GM21717 (cell line): ENCODE measurements around the gene CYP46A1.
"Not testable (repeated sequence)": the region's sequence is repeated elsewhere in the genome, so short reads cannot be mapped to it uniquely, and the experiment has no call there.

Source experiments
- ATAC-seq: cut with Tn5 transposase; IDR thresholded peaks from one replicate; pipeline ENCODE4 v1.9.1; 2021; ENCODE audit warnings: mild to moderate bottlenecking, moderate library complexity; ENCODE audit not compliant: unreplicated experiment

Gene CYP46A1

DNA sequence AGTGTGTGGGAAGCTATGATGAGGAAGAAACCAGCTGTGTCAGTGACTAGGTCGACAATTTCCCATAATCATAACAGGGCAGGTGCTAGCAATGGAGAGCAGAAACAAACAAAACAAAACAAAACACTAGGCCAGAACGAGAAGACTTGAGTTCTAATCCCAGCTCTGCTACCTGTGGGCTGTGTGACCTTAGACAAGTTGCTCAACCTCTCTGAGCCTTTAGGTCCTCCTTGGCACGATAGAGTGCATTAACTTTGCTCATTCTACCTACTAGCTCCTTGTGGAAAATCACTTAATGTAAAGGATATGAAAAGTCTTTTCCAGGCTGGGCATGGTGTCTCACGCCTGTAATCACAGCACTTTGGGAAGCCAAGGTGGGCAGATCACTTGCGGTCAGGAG lies 27.9 kb upstream of the CYP46A1 start:
- no peak for ATAC-seq

DNA sequence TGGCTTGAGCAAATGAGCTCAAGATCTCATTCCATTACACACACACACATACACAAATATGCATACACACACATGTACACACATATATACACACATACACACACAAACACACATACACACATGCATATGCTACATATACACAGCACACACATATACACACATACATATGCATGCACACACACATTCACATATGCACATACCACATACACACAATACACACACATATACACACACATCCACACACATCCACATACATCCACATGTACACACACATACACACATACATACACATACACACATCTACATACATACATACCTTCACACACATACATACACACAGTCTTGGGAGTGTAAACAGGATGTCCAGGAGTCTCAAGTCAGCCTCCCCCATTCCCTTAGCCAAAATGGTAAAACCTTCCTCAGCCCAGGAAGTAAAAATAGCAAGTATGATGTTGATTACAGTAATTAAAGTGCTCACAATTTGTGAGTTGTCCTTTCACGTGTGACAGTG lies 26.4 kb upstream of the CYP46A1 start:
- no peak for ATAC-seq

DNA sequence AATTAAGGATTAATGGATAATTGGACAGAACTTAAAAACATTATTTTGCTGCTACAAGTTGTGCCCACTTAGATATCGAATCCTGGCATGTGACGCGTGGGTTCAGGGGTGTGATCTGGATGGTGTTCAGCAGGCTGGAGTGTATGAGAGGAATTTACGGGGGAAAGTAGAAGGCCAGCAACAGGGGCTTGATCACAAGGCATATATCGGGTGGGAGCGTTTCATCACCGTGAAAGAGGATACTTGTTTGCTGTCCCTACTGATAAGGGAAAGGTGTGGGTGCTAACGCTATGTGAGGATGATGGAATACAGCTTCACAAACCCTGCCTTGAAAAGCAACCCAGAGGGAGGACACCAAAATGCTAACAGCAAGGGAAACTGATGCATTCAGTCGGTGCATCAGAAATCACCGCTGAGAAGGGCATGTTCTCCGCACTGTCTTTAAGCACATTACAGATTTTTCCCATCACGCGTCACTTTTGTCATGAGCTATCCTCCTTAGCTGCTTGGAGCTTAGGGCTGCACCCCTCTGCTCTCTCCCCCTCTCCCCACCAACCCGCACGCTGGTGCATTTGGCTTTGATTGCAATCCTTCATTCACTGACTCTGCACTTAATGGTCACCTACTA lies 25.8 kb upstream of the CYP46A1 start:
- ATAC-seq: no peak

DNA sequence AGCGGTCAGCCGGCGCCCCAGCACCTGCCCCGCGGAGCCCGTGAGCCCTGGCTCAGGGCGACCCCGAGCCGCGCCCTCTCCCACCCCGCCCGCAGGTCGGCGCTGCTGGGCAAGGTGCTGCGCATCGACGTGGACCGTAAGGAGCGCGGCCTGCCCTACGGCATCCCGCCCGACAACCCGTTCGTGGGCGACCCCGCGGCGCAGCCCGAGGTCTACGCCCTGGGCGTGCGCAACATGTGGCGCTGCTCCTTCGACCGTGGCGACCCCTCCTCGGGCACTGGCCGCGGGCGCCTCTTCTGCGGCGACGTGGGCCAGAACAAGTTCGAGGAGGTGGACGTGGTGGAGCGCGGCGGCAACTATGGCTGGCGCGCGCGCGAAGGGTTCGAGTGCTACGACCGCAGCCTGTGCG lies 24.8 kb upstream of the CYP46A1 start:
- ATAC-seq: no peak

DNA sequence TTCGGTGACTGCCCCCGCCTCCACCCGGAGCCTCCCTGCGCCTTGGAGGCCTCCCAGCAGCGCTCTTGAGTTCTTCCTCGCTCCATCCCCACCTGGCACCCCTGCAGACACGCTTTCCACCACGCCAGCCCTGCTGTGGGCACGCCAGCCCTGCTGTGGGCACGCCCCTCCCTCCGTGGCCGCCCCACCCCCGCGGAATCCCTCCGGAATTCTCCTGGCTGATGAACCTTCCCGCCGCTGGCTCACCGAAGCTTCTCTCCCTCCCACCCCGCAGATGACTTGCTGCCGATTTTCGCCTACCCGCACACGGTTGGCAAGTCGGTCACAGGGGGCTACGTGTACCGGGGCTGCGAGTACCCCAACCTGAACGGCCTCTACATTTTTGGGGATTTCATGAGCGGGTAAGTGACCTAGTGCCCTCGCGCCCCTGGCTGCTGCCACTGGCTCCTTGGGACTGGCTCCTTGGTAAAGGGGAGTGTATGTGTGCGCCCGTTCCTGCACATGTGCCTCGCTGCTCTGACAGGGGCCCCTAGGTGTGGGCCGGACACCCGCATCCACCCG lies 24.0 kb upstream of the CYP46A1 start:
- ATAC-seq: no peak

DNA sequence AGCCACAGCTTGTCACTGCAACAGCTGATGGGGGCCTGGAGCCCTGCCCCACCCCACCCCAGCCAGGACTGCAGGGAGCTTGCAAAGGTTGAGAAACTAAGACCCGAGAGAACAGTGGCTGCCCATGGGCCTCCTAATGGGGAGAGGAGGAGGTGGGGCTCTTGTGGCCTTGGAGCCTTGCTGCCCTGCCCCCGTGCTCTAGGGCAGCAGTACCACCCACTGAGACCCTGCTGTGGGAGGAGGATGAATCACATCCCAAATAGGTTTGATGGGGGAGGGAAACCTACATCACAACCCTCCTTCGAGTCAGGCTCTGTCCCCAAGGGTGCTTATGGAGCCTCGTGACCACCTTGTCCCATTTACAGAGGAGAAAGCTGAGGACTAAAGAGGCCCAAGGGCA lies 23.3 kb upstream of the CYP46A1 start:
- no peak for ATAC-seq

DNA sequence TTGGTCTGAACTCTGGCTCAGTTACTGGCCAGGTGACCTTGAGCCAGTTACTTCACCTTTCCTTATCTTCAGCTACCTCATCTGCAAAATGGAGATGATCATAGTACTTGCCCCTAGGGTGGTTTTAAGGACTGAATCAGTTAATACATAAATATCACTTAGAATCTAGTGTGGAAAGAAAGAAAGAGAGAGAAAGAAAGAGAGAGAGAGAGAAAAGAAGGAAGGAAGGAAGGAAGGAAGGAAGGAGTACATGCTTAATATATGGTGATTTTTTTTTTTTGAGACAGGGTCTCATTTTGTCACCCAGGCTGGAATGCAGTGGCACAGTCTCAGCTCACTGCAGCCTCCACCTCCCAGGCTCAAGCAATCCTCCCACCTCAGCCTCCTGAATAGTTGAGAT lies 22.9 kb upstream of the CYP46A1 start:
- not testable (repeated sequence) for ATAC-seq

DNA sequence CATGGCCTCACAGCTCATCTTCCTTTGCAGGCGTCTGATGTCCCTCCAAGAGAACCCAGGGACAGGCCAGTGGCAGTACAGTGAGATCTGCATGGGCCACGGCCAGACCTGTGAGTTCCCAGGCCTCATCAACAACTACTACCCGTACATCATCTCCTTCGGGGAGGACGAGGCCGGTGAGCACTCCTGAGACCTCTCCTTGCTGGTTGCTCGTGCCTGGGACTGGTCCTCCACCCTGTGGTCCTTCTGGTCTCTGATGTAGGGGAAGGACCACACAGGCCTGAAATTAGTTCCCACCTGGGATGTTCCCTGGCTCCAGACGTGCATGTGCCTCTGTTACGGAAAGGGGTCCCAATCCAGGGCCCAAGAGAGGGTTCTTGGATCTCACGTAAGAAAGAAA lies 21.3 kb upstream of the CYP46A1 start:
- no peak for ATAC-seq

DNA sequence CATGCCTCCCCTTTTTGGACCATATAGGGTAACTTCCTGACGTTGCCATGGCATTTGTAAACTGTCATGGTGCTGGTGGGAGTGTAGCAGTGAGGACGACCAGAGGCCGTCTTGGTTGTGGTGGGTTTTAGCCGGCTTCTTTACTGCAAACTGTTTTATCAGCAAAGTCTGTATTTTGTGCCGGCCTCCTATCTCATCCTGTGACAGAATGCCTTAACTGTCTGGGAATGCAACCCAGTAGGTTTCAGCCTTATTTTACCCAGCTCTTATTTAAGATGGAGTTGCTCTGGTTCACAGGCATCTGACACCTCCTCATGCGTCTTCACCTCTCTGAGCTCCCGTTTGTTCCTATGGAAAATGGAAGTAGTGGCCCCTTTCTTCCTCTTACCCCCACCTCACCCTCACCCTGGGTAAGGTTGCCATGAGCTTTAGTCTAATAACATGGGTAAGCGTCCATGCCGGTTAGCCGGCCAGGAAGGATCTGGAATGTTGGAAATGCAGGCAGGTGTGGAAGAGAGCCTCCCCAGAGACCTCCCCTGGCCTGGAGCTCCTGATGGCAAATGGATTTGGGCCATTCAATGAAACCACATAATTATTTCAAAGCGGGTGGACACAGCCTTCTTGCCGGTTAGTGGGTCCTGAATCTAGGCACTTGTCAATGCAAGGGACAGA lies 20.6 kb upstream of the CYP46A1 start:
- no peak for ATAC-seq

DNA sequence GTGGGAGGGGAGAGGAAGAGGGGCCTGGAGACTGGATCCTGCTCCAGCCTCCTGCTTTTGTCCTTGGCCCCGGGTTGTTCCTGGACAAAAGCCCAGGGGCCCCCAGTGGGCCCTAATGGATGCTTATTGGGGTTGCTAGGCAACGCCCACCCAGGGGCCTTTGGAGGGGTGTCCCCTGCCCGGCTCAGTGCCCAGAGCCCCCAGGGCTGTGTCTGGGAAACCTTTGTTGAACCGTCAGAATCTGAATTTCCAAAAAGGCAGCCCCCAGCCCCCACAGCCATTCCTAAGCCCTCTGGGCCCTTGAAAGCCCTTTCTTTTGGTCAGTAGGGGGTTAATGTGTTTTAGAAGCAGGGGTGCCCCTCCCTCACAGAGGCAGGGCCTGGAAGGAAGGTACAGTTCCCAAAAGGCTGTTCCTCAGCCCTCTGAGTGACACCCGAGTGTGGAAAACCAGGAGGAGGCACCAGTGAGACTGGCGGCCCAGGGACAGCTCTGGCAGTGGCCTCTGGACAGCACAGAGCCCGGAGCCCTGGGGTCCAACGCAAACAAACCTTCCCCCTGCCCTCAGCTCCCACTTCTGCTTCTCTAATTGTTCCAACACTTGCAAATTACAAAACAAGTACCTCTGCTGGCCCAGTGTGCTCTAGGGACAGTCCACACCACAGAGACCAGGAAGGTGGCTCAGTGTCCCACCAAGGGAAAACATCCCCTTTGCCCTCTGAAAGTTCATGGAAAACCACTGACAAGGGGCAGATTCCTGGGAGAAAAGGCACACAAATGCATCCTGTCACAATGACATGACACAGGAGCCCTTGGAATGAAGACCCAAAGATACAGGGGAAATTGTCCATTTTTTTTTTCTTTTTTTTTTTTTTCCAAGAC lies 19.8 kb upstream of the CYP46A1 start:
- ATAC-seq: no peak

DNA sequence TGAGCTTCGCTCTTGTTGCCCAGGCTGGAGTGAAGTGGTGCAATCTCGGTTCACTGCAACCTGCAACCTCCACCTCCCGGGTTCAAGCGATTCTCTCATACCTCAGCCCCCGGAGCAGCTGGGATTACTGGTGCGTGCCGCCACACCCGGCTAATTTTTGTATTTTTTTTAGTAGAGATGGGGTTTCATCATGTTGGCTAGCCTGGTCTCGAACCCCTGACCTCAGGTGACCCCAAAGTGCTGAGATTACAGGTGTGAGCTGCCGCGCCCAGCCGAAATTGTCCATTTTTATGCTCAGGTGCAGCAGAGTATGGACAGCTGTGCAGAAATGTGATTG lies 19.2 kb upstream of the CYP46A1 start:
- no peak for ATAC-seq

DNA sequence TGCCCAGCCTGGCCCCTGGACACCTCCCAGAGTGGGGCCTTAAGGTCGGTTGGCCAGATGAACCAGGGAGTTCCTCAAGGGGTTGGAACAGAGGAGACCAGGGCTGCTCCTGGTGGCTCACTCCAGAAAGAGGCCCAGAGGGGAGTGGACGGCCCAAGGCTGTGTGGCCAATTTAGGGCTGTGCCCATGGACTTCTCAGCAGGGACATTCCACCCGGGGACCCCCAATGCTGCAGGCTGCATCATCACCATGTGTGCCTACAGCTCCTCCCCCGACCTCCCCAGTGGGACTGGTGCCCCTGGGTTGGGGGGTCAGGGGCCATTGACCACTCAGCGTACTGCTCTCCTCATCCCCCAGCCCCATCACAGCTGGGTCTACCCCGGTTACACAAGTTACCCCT lies 17.6 kb upstream of the CYP46A1 start:
- ATAC-seq: no peak

DNA sequence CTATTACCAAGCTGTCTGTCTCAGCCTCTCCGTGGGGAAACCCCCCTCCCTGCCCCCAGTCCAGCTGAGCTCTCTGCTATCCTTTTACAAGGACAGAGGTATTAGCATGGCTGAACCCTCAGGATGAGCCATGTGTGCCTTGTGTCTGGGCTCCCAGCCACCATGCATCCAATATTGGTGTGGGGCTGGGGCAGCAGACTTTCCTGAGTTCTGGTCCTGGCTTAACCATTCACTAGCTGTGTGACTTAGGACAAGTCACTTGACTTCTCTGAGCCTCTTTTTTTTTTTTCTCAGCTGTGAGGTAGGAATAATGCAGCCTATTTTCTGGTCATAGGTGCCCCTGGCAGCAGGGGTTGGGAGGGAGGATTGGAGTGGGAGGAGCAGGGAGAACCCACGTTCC lies 17.1 kb upstream of the CYP46A1 start:
- ATAC-seq: no peak

DNA sequence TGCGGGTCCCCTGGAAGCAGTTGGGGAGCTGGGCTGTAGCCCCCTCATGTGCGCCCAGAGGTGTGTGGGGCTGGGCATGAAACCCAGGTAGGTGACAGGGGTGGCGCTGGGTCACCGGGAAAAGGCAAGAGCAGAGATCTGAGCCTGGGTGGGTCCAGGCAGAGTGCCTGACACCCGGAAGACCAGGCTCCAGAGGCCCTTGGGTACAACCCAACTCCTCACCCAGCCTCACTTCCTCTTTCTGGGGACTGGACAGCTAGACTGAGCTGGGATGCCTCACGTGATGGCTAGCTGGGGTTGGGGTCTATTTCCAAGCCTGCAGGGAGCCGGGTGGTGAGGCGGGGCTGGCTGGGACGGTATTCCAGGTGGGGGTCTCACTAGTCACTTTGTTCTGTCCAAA lies 16.3 kb upstream of the CYP46A1 start:
- no peak for ATAC-seq

DNA sequence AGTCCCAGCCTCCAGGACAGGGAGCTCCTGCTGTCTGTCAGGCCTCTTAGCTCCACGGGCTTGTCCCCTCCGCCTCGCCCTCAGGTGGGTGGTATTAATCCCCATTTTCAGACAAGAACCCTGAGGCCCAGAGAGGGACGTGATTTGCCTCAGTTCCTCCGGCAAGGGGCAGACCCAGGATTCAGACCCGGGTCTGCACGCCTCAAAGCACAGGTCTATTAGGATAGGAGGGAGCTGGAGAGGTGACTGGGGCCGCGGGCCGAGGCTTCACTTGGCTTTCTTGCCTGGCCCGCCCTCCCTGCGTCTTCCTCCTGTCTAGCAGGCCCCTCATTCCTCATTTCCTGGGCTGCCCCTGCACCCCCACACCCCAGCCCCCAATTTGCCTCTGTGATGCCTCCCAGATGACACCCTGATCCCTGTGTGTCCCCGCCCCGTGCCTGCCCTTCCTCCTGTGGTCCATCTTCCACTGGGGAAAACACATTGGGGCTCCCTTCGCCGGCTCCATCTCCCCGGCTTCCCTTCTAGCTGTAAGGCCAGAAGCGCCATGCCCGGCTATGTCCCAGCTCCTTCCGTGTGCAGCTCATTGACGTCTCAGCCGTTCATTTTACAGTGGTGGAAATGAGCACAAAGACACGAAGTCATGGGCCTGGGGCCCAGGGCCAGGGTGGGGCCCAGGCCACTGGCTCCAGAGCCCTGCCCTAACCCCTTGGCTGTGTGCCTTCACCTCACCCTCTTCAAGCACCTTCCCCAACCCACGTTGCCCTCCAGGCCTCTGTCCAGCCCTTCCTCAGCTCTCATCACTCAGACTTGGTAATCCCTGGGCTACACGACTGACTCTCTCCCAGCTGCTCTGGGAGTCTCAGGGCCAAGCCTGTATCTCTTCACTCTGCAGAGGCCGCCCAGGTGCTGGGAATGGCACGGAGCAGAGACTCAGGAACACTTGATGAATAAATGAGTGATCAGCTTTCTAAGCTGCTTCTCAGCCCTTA lies 15.5 kb upstream of the CYP46A1 start:
- no peak for ATAC-seq

DNA sequence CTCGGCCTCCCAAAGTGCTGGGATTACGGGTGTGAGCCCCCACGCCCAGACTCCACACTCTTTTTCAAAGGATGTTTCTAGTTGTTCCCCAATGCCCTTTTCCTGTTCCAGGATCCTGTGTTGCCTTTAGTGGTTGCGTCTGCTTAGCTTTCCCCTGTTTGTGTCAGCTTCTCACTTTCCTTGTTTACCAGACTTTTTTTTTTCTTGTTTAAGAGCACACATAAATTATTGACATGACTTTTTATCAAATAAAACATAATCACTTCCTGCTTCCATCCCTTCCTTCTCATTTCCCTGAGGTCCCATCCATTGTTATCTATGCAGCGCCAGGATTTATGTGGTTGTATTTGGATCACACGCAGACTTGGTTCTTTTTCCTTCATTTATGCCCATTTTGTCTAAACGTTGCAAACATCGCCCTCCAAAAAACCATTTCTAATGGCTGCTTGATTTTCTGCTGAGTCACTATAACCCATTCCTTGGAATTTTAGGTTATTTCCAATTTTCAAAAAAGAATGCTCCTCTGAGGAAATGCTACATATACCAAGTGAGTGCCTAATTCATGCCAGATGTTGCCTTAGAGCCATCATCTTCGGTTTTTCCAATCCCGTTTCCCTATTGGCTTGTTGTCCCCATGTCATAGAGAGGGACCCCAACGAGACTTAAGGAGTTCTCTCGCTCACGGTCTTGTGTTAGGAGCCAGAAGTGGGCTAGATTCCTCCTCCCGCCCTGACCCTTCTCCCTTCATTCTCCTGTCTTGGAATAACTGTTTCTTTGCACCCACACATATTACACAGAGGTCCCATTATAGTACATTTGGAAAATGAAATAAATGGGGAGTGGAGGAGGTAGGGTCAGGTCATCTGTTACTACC lies 13.5 kb upstream of the CYP46A1 start:
- no peak for ATAC-seq

DNA sequence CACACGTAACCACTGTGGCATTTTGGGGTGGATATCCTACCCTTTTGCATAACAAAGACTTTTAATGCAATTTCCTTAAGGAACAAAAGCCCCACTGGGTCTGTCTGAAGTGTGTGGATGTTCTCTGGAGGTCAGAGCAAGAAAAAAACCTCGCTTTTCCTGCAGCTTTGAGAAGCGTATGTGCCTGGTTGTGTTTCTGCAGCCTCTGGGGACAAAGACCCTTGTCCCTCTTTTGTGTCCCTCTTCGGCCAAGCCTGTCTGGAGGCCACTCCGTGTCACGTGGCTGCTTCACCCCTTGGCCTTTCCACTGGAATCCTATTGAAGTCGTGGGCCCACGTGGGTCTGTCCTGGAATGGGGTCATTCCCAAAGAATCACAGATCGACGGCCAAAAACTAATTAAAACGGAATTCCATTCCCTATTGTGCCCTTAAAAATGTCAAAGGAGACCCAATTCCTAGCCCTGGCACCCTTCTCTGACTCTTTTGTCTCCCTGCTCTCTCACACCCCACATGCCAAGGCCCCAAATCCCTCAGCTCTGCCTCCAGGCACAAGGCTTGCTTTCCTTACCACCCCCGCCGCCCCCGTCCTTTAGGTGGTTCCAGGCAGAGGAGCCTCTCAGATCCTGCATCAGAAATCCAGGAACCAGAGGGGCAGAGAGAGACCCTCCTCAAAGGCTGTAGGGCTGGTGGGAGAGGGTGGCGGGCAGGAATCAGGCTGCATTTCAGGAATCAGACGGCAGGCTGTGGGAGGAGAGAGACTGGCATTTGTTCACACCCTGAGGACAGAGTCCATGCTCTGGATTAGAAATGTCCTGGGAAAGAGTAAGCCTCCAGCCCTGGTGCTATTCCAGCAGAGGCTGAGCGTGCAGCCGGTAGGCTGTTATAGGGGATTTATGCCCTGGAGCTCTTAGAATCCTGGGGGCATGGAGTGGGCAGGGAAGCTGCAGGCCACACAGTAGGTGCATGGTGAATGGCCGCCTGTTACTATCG lies 12.6 kb upstream of the CYP46A1 start:
- no peak for ATAC-seq
